Smooth muscle cell (in vitro differentiated cells): Measurements from ENCODE around the gene ANKRA2. TPM values are rescaled to one million over a fixed set of nuclear protein-coding genes. Genes with fewer than 3 reads are reported as not detected.

Experiments
- DNase-seq: peaks from one replicate; lab custom pipeline; 2025; ENCODE audit not compliant: unreplicated experiment; lab: John Stamatoyannopoulos, UW
- H2AFZ ChIP-seq: fragments of 200-600 bp; sonication (generic); 2 replicates; pipeline ENCODE4 v1.6.0; 2016; ENCODE audit warnings: antibody characterized with exemption, low read depth, mild to moderate bottlenecking
- H3F3A ChIP-seq: fragments of 200-600 bp; sonication (generic); 2 replicates; pipeline ENCODE4 v1.6.0; 2017; ENCODE audit warnings: antibody characterized with exemption, low read depth
- H3K27ac ChIP-seq: fragments of 200-600 bp; sonication (generic); 2 replicates; pipeline ENCODE4 v1.5.1; 2016; ENCODE audit warnings: low read depth, mild to moderate bottlenecking
- H3K27me3 ChIP-seq: fragments of 200-600 bp; sonication (generic); 2 replicates; pipeline ENCODE4 v1.6.1; 2016; ENCODE audit warnings: low read depth, mild to moderate bottlenecking
- H3K36me3 ChIP-seq: fragments of 200-600 bp; sonication (generic); 2 replicates; pipeline ENCODE4 v1.5.1; 2016; ENCODE audit warnings: low read depth
- H3K4me1 ChIP-seq: fragments of 200-600 bp; sonication (generic); 2 replicates; pipeline ENCODE4 v1.5.1; 2016; ENCODE audit warnings: low read depth
- H3K4me2 ChIP-seq: fragments of 200-600 bp; sonication (generic); 2 replicates; pipeline ENCODE4 v1.6.0; 2016; ENCODE audit warnings: mild to moderate bottlenecking
- H3K4me3 ChIP-seq: fragments of 200-600 bp; sonication (generic); 2 replicates; pipeline ENCODE4 v1.5.1; 2016; ENCODE audit warnings: mild to moderate bottlenecking
- H3K79me2 ChIP-seq: fragments of 200-600 bp; sonication (generic); 2 replicates; pipeline ENCODE4 v1.6.0; 2016; ENCODE audit warnings: low read depth, mild to moderate bottlenecking
- H3K9ac ChIP-seq: fragments of 200-600 bp; sonication (generic); 2 replicates; pipeline ENCODE4 v1.6.0; 2016; ENCODE audit warnings: low read depth
- H3K9me3 ChIP-seq: fragments of 200-600 bp; sonication (generic); replicated peaks from 2 replicates; pipeline ENCODE4 v1.5.1; 2016; ENCODE audit warnings: low read depth
- H4K20me1 ChIP-seq: fragments of 200-600 bp; sonication (generic); 2 replicates; pipeline ENCODE4 v1.6.0; 2016; ENCODE audit warnings: low read depth
- WGBS: methylation state at CpG from one replicate; pipeline ENCODE4 v1.1.7; 2016; ENCODE audit warnings: low lambda C conversion rate; 5-methylcytosine and 5-hydroxymethylcytosine counted together
- polyA plus RNA-seq: library from polyadenylated mRNA; unstranded; fragments of >200 nt; fragmentation: Nextera tagmentation; extraction: Ambion mirVana; gene quantifications from 2 replicates; pipeline ENCODE4 v1.2.1, GENCODE V29; 2016
- total RNA-seq: library from RNA; depleted of rRNA; stranded (reverse); fragments of >200 nt; gene quantifications from 2 replicates; pipeline ENCODE4 v1.2.3, GENCODE V29; 2014
- TF ChIP-seq, protein P1 (sequence below): fragments of 200-600 bp; sonication (generic); IDR thresholded peaks from 2 replicates; pipeline ENCODE4 v1.5.1; 2017; ENCODE audit warnings: borderline replicate concordance, mild to moderate bottlenecking, antibody characterized with exemption; ENCODE audit not compliant: insufficient read depth, poor library complexity, severe bottlenecking

The ANKRA2 gene
- total and polyA plus RNA-seq, 2 experiments from 2014 or later, result 24.7 to 34.4 TPM

DNA sequence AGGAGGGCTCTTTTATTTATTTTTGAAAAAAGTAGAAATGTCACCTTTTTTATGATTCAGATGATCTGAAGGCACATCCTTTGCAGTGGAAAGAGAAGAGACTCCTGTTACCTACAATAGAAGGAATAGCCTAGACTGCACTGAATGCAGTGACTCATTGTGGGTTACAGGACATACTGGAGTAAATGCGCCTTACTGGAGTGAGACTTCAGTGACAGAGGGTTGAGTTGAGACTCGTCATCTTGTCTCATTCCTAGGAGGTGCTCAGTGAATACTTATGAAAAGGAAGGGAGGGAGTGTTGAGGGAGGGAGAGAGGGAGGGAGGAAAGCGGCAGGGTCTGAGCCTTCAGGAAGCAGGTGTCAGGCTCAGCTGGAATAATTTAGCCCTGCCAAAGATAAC, 25.2 kb downstream of the ANKRA2 start:
- no peaks in the 10 kb centered on the region for H3K27me3 ChIP-seq
- DNase-seq, result no peak
- H3K4me1 ChIP-seq, result no peaks in the 10 kb centered on the region
- H3K79me2 ChIP-seq, result no peaks in the 10 kb centered on the region
- no peaks in the 10 kb centered on the region for H3K9me3 ChIP-seq
- H3K4me3 ChIP-seq, result no peak overlapping the region
- H3K36me3 ChIP-seq, result no peaks in the 10 kb centered on the region
- no peak overlapping the region for H2AFZ ChIP-seq
- no peaks in the 10 kb centered on the region for H4K20me1 ChIP-seq
- no peaks in the 10 kb centered on the region for H3F3A ChIP-seq
- 45% methylated on average over 3 of the region's 3 CpGs for WGBS
- H3K9ac ChIP-seq, result no peak overlapping the region
- no peak overlapping the region for H3K27ac ChIP-seq
- no peak overlapping the region for H3K4me2 ChIP-seq
- TF ChIP-seq, protein P1, sequence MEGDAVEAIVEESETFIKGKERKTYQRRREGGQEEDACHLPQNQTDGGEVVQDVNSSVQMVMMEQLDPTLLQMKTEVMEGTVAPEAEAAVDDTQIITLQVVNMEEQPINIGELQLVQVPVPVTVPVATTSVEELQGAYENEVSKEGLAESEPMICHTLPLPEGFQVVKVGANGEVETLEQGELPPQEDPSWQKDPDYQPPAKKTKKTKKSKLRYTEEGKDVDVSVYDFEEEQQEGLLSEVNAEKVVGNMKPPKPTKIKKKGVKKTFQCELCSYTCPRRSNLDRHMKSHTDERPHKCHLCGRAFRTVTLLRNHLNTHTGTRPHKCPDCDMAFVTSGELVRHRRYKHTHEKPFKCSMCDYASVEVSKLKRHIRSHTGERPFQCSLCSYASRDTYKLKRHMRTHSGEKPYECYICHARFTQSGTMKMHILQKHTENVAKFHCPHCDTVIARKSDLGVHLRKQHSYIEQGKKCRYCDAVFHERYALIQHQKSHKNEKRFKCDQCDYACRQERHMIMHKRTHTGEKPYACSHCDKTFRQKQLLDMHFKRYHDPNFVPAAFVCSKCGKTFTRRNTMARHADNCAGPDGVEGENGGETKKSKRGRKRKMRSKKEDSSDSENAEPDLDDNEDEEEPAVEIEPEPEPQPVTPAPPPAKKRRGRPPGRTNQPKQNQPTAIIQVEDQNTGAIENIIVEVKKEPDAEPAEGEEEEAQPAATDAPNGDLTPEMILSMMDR, result no peak

DNA sequence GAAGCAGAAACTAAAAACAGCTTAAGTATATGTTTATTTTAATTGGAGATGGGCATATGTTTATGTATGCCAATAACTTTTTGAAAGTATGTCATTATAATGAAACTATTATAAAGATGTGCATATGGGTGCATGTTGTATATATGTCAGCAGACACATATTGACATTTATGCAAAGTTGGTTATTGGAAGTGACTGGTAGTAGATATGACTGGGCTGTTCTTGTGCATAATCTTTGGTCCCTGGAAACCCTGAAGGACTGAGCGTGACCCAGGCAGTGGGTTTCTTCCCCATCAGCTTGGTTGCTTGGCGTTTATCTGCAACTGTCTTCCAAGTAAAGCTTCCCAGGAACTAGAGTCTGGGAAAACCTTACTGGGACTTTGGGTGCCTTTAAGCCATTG, 25.7 kb downstream of the ANKRA2 start:
- Histone ChIP-seq H3K79me2 (no peaks in the 10 kb centered on the region), H3K36me3 (no peaks in the 10 kb centered on the region), H2AFZ (no peak overlapping the region), H3F3A (no peaks in the 10 kb centered on the region), H4K20me1 (no peaks in the 10 kb centered on the region), H3K9me3 (no peaks in the 10 kb centered on the region), H3K4me3 (no peak overlapping the region), H3K4me2 (no peak overlapping the region), H3K9ac (no peak overlapping the region), H3K4me1 (no peaks in the 10 kb centered on the region), H3K27me3 (no peaks in the 10 kb centered on the region), H3K27ac (no peak overlapping the region)
- no peak for DNase-seq
- TF ChIP-seq, protein P1, result no peak
- WGBS, result 90% methylated on average over 2 of the region's 2 CpGs

DNA sequence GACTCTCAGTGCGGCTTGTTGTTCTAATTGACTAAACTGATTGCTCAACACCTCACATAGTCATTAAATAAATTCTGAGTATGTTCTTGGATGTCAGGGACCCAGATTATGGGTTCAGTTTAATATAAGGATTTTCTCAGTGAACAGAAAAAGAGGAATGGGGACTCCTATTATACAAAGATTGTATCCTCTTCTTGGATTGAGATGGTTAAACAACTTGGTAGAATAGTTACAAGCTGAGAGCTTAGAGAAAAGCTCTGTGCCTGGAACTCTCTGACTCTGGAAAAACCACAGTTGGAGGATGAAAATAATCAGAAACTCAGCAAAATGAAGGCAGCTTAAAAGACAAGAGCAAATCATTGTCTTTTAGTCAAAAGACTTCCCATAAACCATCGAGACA, 30.5 kb downstream of the ANKRA2 start:
- H3K4me1 ChIP-seq, result no peaks in the 10 kb centered on the region
- H2AFZ ChIP-seq, result no peak overlapping the region
- H3K36me3 ChIP-seq, result no peaks in the 10 kb centered on the region
- H3K27ac ChIP-seq, result no peak overlapping the region
- no peaks in the 10 kb centered on the region for H3K79me2 ChIP-seq
- H3K4me3 ChIP-seq, result no peak overlapping the region
- no peaks in the 10 kb centered on the region for H3F3A ChIP-seq
- no peaks in the 10 kb centered on the region for H3K27me3 ChIP-seq
- H3K9ac ChIP-seq, result no peak overlapping the region
- no peaks in the 10 kb centered on the region for H3K9me3 ChIP-seq
- no peak for DNase-seq
- TF ChIP-seq, protein P1, result no peak
- no peak overlapping the region for H3K4me2 ChIP-seq
- WGBS, result 97% methylated on average over 2 of the region's 2 CpGs
- no peaks in the 10 kb centered on the region for H4K20me1 ChIP-seq

DNA sequence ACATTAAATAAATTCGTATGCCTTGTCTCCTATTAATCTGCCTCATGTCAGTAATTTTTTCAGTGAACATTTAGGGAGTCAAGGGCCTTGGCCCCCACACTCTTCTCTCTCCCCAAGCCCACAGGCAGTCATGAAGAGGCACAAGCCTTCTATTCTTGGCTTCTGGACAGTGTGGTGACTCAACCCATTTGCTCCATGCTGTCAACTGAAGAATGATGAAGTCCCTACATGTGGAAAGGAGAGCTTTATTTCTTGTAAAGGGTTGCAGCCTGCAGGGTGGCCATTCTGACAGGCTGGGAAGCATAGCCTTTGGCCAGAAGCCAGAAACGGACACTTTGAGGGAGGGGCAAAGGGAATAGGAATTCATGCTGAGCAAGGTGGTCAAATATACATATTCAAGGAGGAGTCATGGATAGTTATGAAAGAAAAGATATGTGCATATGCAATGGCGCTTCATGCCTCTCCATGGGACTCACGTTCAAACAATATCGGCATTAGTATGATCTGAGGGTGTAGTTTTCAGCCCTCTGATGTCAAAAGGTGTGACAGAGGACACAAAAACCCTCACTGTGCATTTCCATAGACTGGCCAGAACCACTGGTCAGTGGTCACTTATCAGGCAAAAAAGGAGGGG, 31.3 kb downstream of the ANKRA2 start:
- DNase-seq, result no peak
- Histone ChIP-seq H2AFZ (no peak overlapping the region), H3K27me3 (no peaks in the 10 kb centered on the region), H3F3A (no peaks in the 10 kb centered on the region), H3K9me3 (no peaks in the 10 kb centered on the region), H3K36me3 (no peaks in the 10 kb centered on the region), H3K4me1 (no peaks in the 10 kb centered on the region), H3K9ac (no peak overlapping the region), H3K4me3 (no peak overlapping the region), H3K4me2 (no peak overlapping the region), H4K20me1 (no peaks in the 10 kb centered on the region), H3K79me2 (no peaks in the 10 kb centered on the region), H3K27ac (no peak overlapping the region)
- 89% methylated on average over 5 of the region's 5 CpGs for WGBS
- TF ChIP-seq, protein P1, result no peak
